HCT116 (cell line): ENCODE results near the gene RIMBP3C. TPM values are rescaled to one million over a fixed set of nuclear protein-coding genes. Genes with fewer than 3 reads are reported as not detected.
"Not testable (repeated sequence)": the region's sequence is repeated elsewhere in the genome, so short reads cannot be mapped to it uniquely, and the experiment has no call there.

Experiments used
- ATAC-seq: fragments of 200-7000 bp; cut with Tn5 transposase; 2 replicates; pipeline ENCODE4 v1.9.1; 2020; ENCODE audit warnings: mild to moderate bottlenecking, moderate library complexity
- BruUV-seq: library from RNA; stranded (reverse); fragments of 400-500 nt; replicated peaks from 2 replicates; lab custom pipeline; 2021; lab: Mats Ljungman, UMichigan
- CTCF ChIA-PET: fragments of 300-600 bp; sonication (Branson Sonifier 250); formaldehyde crosslinking; loops from one replicate; lab custom pipeline; 2021; ENCODE audit warnings: antibody characterized with exemption; lab: Charles Lee
- POLR2A ChIA-PET: fragments of 300-600, 350-600 bp; sonication (Branson Sonifier 250); formaldehyde crosslinking; loops from one replicate; lab custom pipeline; 2021; ENCODE audit warnings: antibody characterized with exemption; lab: Charles Lee
- RAD21 ChIA-PET, 2 experiments: fragments of 300-600 bp; sonication (Branson Sonifier 250); formaldehyde crosslinking; loops; one replicate each; lab custom pipeline; 2023; ENCODE audit warnings: low total read pairs in 2 of 2; ENCODE audit not compliant: uncharacterized antibody in 2 of 2, unreplicated experiment in 2 of 2, low non-redundant PET in 1 of 2; lab: Charles Lee
- DNase-seq: peaks from one replicate; pipeline ENCODE4 v3.0.0-alpha.2; 2010; ENCODE audit warnings: low read depth, low spot score
- H2AFZ ChIP-seq: fragments of 200-600 bp; shearing (Covaris generic), sonication (generic); 2 replicates; pipeline ENCODE4 v1.6.1; 2017; ENCODE audit warnings: low read depth, mixed run types, mixed read lengths, antibody characterized with exemption, low read length; ENCODE audit not compliant: poor library complexity, severe bottlenecking
- H3K27ac ChIP-seq: 2 replicates; pipeline ENCODE4 v1.5.1; 2012; ENCODE audit warnings: low read depth, low read length
- H3K27me3 ChIP-seq: fragments of 200-600 bp; sonication (generic); 2 replicates; pipeline ENCODE4 v1.6.1; 2016; ENCODE audit warnings: mixed run types, low read length, mixed read lengths; ENCODE audit not compliant: insufficient read depth
- H3K36me3 ChIP-seq, 2 experiments: fragments of 200-500 bp in 1 of 2; fragments of 200-600 bp in 1 of 2; sonication (Bioruptor generic) in 1 of 2; sonication (generic) in 1 of 2; 2 replicates each; pipeline versions ENCODE4 v1.5.1 to v1.6.1; 2014 to 2016; ENCODE audit warnings: low read length in 2 of 2, inconsistent platforms in 1 of 2, mixed read lengths in 1 of 2, mixed run types in 1 of 2; ENCODE audit not compliant: insufficient read depth in 2 of 2, control insufficient read depth in 1 of 2
- H3K4me1 ChIP-seq, 2 experiments: fragments of 200-600 bp in 1 of 2; sonication (generic) in 1 of 2; 2 replicates each; pipeline versions ENCODE4 v1.5.1 to v1.6.1; 2012 to 2017; ENCODE audit warnings: low read length in 2 of 2, inconsistent platforms in 1 of 2, mild to moderate bottlenecking in 1 of 2, mixed read lengths in 1 of 2, mixed run types in 1 of 2, moderate library complexity in 1 of 2; ENCODE audit not compliant: insufficient read depth in 2 of 2, control insufficient read depth in 1 of 2
- H3K4me2 ChIP-seq: fragments of 200-600 bp; sonication (generic); 2 replicates; pipeline ENCODE4 v1.6.1; 2017; ENCODE audit warnings: mixed run types, low read length, mixed read lengths
- H3K4me3 ChIP-seq, 2 experiments: fragments of 200-600 bp in 1 of 2; sonication (generic) in 1 of 2; replicated peaks in 1 of 2; 2 replicates each; pipeline ENCODE4 v1.5.1; 2011 to 2016; ENCODE audit warnings: low read length in 2 of 2, control low read depth in 1 of 2, low read depth in 1 of 2, mild to moderate bottlenecking in 1 of 2, mixed read lengths in 1 of 2, mixed run types in 1 of 2
- H3K79me2 ChIP-seq: fragments of 200-600 bp; sonication (generic); 2 replicates; pipeline ENCODE4 v1.6.1; 2017; ENCODE audit warnings: mild to moderate bottlenecking, mixed run types, low read length, moderate library complexity, mixed read lengths; ENCODE audit not compliant: insufficient read depth
- H3K9ac ChIP-seq: fragments of 200-600 bp; sonication (generic); 2 replicates; pipeline ENCODE4 v1.6.1; 2016; ENCODE audit warnings: low read length, mixed read lengths
- H3K9me2 ChIP-seq: fragments of 200-600 bp; sonication (generic), shearing (Covaris generic); 2 replicates; pipeline ENCODE4 v1.6.1; 2017; ENCODE audit warnings: mixed run types, mild to moderate bottlenecking, moderate library complexity; ENCODE audit not compliant: insufficient read depth
- H3K9me3 ChIP-seq, 2 experiments: fragments of 200-500 bp in 1 of 2; fragments of 200-600 bp in 1 of 2; sonication (Bioruptor generic) in 1 of 2; sonication (generic) in 1 of 2; 2 replicates each; pipeline ENCODE4 v1.6.1; 2014 to 2017; ENCODE audit warnings: low read length in 2 of 2, mixed read lengths in 2 of 2, inconsistent platforms in 1 of 2, low read depth in 1 of 2, mild to moderate bottlenecking in 1 of 2, mixed run types in 1 of 2, moderate library complexity in 1 of 2; ENCODE audit not compliant: control insufficient read depth in 1 of 2, insufficient read depth in 1 of 2
- H4K20me1 ChIP-seq: fragments of 200-600 bp; sonication (generic), shearing (Covaris generic); 2 replicates; pipeline ENCODE4 v1.6.1; 2017; ENCODE audit warnings: mixed run types, mild to moderate bottlenecking, moderate library complexity; ENCODE audit not compliant: insufficient read depth
- intact Hi-C: fragments of 100-400 bp; cut with micrococcal nuclease; formaldehyde crosslinking; loops from 2 replicates; pipeline ENCODE4 v1.10.0; 2022
- total RNA-seq: library from RNA; stranded (reverse); gene quantifications from one replicate; pipeline ENCODE4 v1.2.1, GENCODE V29; 2021; ENCODE audit not compliant: unreplicated experiment

RIMBP3C gene
- total RNA-seq, 1 experiment from 2014 or later: 0.15 TPM

- H3K27me3 ChIP-seq, H3K4me3 ChIP-seq, H3K9me3 ChIP-seq, H3K9me2 ChIP-seq, H4K20me1 ChIP-seq, POLR2A ChIA-PET, intact Hi-C loops, BruUV-seq, ATAC-seq, CTCF ChIA-PET, H3K4me2 ChIP-seq, H3K9ac ChIP-seq, H2AFZ ChIP-seq, DNase-seq, H3K36me3 ChIP-seq, H3K79me2 ChIP-seq, H3K27ac ChIP-seq, RAD21 ChIA-PET: not testable (repeated sequence)
- peaks cover 13 to 23% of the 10 kb centered on the region in 2 experiments for H3K4me1 ChIP-seq
Observed at GRCh38 chr22:21559345-21560125, 8.3 kb upstream of the RIMBP3C start.

- POLR2A ChIA-PET: not testable (repeated sequence)
Observed at GRCh38 chr22:21550678-21551047, 598 bp downstream of the RIMBP3C start.

GRCh38 chr22:21550008-21550677, 1.1 kb downstream of the RIMBP3C start:
- H3K9ac ChIP-seq, DNase-seq, POLR2A ChIA-PET, H3K27me3 ChIP-seq, H2AFZ ChIP-seq, CTCF ChIA-PET, H3K27ac ChIP-seq, H3K36me3 ChIP-seq, H3K9me2 ChIP-seq, H3K4me2 ChIP-seq, H3K9me3 ChIP-seq, H4K20me1 ChIP-seq, BruUV-seq, intact Hi-C loops, RAD21 ChIA-PET, H3K79me2 ChIP-seq, H3K4me1 ChIP-seq, H3K4me3 ChIP-seq: not testable (repeated sequence)
- peak; percentile 84 for ATAC-seq

More at GRCh38 chr22:21550678-21551047, 598 bp downstream of the RIMBP3C start:
- H3K9me3 ChIP-seq, H3K36me3 ChIP-seq, DNase-seq, H3K79me2 ChIP-seq, H3K4me1 ChIP-seq, H3K9me2 ChIP-seq, CTCF ChIA-PET, intact Hi-C loops, H2AFZ ChIP-seq, H3K27me3 ChIP-seq, H3K4me2 ChIP-seq, BruUV-seq, H4K20me1 ChIP-seq, H3K9ac ChIP-seq, H3K27ac ChIP-seq, RAD21 ChIA-PET, H3K4me3 ChIP-seq: not testable (repeated sequence)
- ATAC-seq: peak; percentile 70

DNA sequence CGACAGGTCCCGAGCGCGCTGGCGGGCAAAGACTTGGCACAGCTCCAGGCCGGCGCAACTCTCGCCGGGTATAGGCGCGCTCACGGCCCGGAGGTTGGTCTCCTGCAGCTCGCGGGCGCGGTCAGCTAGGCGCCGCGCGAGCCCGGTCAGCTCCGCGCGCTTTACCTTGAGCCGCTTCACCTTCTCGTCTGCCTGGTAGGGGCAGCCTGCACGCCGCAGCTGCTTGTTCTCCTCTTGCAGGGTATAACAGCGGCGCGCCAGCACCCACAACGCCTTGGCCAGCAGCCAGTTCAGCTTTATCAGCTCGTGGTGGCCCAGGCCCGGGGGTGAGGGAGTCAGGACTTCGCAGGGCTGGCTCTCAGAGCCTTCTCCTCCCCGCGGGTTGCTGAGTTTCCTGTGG, 1.7 kb downstream of the RIMBP3C start:
- H3K9me3 ChIP-seq, H3K36me3 ChIP-seq, POLR2A ChIA-PET, H3K4me1 ChIP-seq, DNase-seq, RAD21 ChIA-PET, H2AFZ ChIP-seq, intact Hi-C loops, H3K27me3 ChIP-seq, H3K9me2 ChIP-seq, BruUV-seq, H3K79me2 ChIP-seq, H3K4me3 ChIP-seq, H3K9ac ChIP-seq, H3K4me2 ChIP-seq, H4K20me1 ChIP-seq, H3K27ac ChIP-seq, CTCF ChIA-PET: not testable (repeated sequence)
- ATAC-seq: peak; percentile 15; the same call in 1 of the 2 replicates
